Fibroblast of the aortic adventitia (primary cell): ENCODE results near the gene TCEA2. TPM values are rescaled to one million over a fixed set of nuclear protein-coding genes. Genes with fewer than 3 reads are reported as not detected.

Experiments
- DNase-seq: peaks from one replicate; pipeline ENCODE4 v3.0.0-alpha.2; 2010; ENCODE audit warnings: low read depth
- H3K4me3 ChIP-seq: 2 replicates; pipeline ENCODE4 v1.5.1; 2011; ENCODE audit warnings: low read depth, mild to moderate bottlenecking, control low read depth, low read length, moderate library complexity
- CTCF ChIP-seq: IDR thresholded peaks from 2 replicates; pipeline ENCODE4 v1.5.1; 2011; ENCODE audit warnings: mild to moderate bottlenecking, low read length, control low read depth, inconsistent platforms; ENCODE audit not compliant: insufficient read depth
- total RNA-seq: library from RNA; depleted of rRNA; stranded (reverse); fragments of >200 nt; gene quantifications from 2 replicates; pipeline ENCODE4 v1.2.3, GENCODE V29; 2012; ENCODE audit warnings: low replicate concordance

The TCEA2 gene
- total RNA-seq, 1 donor: 23.5 TPM

- H3K4me3 ChIP-seq: no peak overlapping the region
- no peak for TF ChIP-seq CTCF
- DNase-seq: no peak
Measured at GRCh38 chr20:64103871-64104666, 41.1 kb downstream of the TCEA2 start.

- no peak overlapping the region for H3K4me3 ChIP-seq
- no peak for DNase-seq
- no peak for TF ChIP-seq CTCF
Measured at GRCh38 chr20:64104667-64105451, 41.9 kb downstream of the TCEA2 start.

- H3K4me3 ChIP-seq: no peak overlapping the region
- no peak for DNase-seq
- no peak for TF ChIP-seq CTCF
Measured at GRCh38 chr20:64105846-64106434, 42.9 kb downstream of the TCEA2 start.

GRCh38 chr20:64106435-64106961, 43.5 kb downstream of the TCEA2 start:
- no peak for DNase-seq
- no peak for TF ChIP-seq CTCF
- no peak overlapping the region for H3K4me3 ChIP-seq

GRCh38 chr20:64106981-64107735, 44.2 kb downstream of the TCEA2 start, which contains the start of gene NPBWR2:
Gene NPBWR2 (minus strand): TSS chr20:64107565. CDS start chr20:64106831, 734 bp downstream.
- no peak for DNase-seq
- TF ChIP-seq CTCF: no peak
- no peak within 1 kb of the TSS for H3K4me3 ChIP-seq
